Activated CD4-positive, alpha-beta T cell treated with anti-CD3 and anti-CD28 coated beads for 36 hours (primary cell): Measurements from ENCODE around the gene GSTM3. TPM values are rescaled to one million over a fixed set of nuclear protein-coding genes. Genes with fewer than 3 reads are reported as not detected.
A peak's percentile ranks its signal among the peaks of the same experiment; 100 is the strongest.
"Not testable (repeated sequence)": the region's sequence is repeated elsewhere in the genome, so short reads cannot be mapped to it uniquely, and the experiment has no call there.

Experiments
- ATAC-seq: fragments of 200-7000 bp; cut with Tn5 transposase; one replicate; pipeline ENCODE4 v1.10.0; 2021; ENCODE audit warnings: mild to moderate bottlenecking, moderate library complexity
- CTCF ChIA-PET: fragments of 350-600 bp; sonication (Branson Sonifier 250); formaldehyde crosslinking; loops from one replicate; lab custom pipeline; 2021; ENCODE audit warnings: antibody characterized with exemption; lab: Charles Lee
- POLR2A ChIA-PET: fragments of 350-600 bp; sonication (Branson Sonifier 250); formaldehyde crosslinking; loops from one replicate; lab custom pipeline; 2021; ENCODE audit warnings: antibody characterized with exemption, inconsistent platforms; lab: Charles Lee
- DNase-seq: peaks from one replicate; pipeline ENCODE4 v3.0.0-alpha.2; 2020
- H3K27ac Mint-ChIP-seq: one replicate; pipeline ENCODE4 v1.8.0; 2021; ENCODE audit warnings: mixed read lengths
- H3K27me3 Mint-ChIP-seq: one replicate; pipeline ENCODE4 v1.8.0; 2021; ENCODE audit warnings: mixed read lengths
- H3K36me3 Mint-ChIP-seq: one replicate; pipeline ENCODE4 v1.8.0; 2021; ENCODE audit warnings: low read depth, mixed read lengths
- H3K4me1 Mint-ChIP-seq: one replicate; pipeline ENCODE4 v1.8.0; 2021; ENCODE audit warnings: mixed read lengths
- H3K4me3 Mint-ChIP-seq: one replicate; pipeline ENCODE4 v1.8.0; 2021; ENCODE audit warnings: mild to moderate bottlenecking, moderate library complexity, mixed read lengths
- H3K9me3 Mint-ChIP-seq: one replicate; pipeline ENCODE4 v1.8.0; 2021; ENCODE audit warnings: low read depth, mixed read lengths
- intact Hi-C, 2 experiments: fragments of 100-400 bp; cut with DNase I in 1 of 2; cut with micrococcal nuclease in 1 of 2; formaldehyde crosslinking; loops; one replicate each; pipeline versions ENCODE4 v1.14.2 to v1.15.1; 2022 to 2024; cut with DNase I, micrococcal nuclease
- total RNA-seq, 2 experiments: library from RNA; stranded (reverse); gene quantifications; one replicate each; pipeline ENCODE4 v1.2.3, GENCODE V29; 2021

Gene GSTM3
- total RNA-seq, 2 experiments from 2014 or later, result 47.6 to 49.1 TPM

GRCh38 chr1:109711593-109712320, 29.1 kb downstream of the GSTM3 start, which contains the start of gene GSTM5:
TSS of gene GSTM5 (plus strand) at chr1:109712251. CDS start at chr1:109712313, 62 bp downstream.
- POLR2A ChIA-PET, H3K27ac Mint-ChIP-seq, CTCF ChIA-PET, H3K27me3 Mint-ChIP-seq, H3K4me3 Mint-ChIP-seq, H3K4me1 Mint-ChIP-seq, H3K9me3 Mint-ChIP-seq: not testable (repeated sequence)
- ATAC-seq (peak; percentile 66), DNase-seq (peak; percentile 11)
- intact Hi-C loops, result loop anchor here in 1 of 2 experiments (1.0 kb wide), 1 partner anchor 24 kb away; the partner anchor contains the start of gene GSTM1
- peaks cover 14% of the 10 kb centered on the region for H3K36me3 Mint-ChIP-seq

DNA sequence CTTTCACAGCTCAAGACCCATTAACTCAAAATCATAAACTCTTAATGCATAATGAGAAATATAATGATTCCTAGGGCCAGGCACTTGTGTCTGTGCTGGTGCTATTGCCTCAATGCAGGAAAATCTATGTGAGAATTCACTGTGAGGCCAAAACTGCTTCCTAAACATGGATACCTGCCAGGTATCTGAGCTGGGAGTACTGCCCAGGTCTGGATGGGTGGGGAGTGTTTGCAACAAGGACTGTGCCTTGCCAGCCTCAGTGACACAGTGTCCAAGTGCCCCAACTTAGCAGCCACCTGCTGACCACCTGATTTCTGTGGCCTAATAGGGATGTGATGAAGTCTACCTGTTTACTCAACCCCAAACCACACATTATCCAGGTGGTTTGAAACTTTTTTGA, 31.0 kb downstream of the GSTM3 start:
- intact Hi-C loops, H3K27me3 Mint-ChIP-seq, H3K9me3 Mint-ChIP-seq, H3K27ac Mint-ChIP-seq, POLR2A ChIA-PET, ATAC-seq, DNase-seq, H3K4me3 Mint-ChIP-seq, H3K4me1 Mint-ChIP-seq: not testable (repeated sequence)
- CTCF ChIA-PET, result interaction anchor here (0.6 kb wide), 1 partner anchor 117 kb away, joined by 3 read pairs; no protein-coding TSS in a partner anchor
- H3K36me3 Mint-ChIP-seq, result peaks cover 16% of the 10 kb centered on the region

DNA sequence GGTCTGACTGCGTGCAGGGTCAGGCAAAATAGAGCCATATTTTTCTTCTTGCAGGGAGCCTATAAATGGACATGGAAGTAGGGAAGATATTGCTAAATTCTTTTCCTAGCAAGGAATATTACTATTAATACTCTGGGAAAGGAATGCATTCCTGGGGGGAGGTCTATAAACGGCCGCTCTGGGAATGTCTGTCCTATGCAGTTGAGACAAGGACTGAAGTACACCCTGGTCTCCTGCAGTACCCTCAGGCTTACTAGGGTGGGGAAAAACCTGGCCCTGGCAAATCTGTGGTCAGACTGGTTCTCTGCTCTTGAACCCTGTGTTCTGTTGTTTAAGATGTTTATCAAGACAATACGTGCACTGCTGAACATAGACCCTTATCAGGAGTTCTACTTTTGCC, 31.9 kb downstream of the GSTM3 start:
- Mint-ChIP-seq H3K36me3 (peaks cover 23% of the 10 kb centered on the region), H3K9me3 (peaks cover 12% of the 10 kb centered on the region)
- DNase-seq, ATAC-seq, H3K27me3 Mint-ChIP-seq, H3K4me1 Mint-ChIP-seq, H3K4me3 Mint-ChIP-seq, H3K27ac Mint-ChIP-seq, POLR2A ChIA-PET, intact Hi-C loops: not testable (repeated sequence)
- CTCF ChIA-PET, result interaction anchor here (0.6 kb wide), 1 partner anchor 218 kb away, joined by 4 read pairs; no protein-coding TSS in a partner anchor

- no peak overlapping the region for H3K4me3 Mint-ChIP-seq
Observed at GRCh38 chr1:109705411-109705810, 35.4 kb downstream of the GSTM3 start.

DNA sequence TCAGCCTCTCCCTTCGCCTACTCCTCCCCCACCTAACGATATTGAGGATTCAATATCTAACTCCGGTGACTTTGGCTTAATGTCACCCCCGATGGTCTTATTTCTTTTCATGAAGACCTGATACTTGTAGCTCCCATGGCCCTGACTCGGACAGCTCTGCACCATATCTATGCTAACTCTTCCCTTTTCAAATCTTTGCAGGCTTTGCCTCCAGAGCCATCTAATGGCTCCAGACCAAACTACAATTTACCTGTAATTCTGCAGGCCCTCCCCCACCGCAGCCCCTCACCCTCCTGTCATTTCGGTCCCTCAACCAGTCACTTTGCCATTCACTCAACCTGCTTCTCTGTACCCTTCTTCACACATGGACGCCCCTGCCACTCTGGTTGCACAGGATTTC, 36.7 kb downstream of the GSTM3 start:
- H3K9me3 Mint-ChIP-seq, result peaks cover 16% of the 10 kb centered on the region
- intact Hi-C loops, result no loop called here
- CTCF ChIA-PET, result no interaction called here

More at GRCh38 chr1:109705411-109705810, 35.4 kb downstream of the GSTM3 start:
- Mint-ChIP-seq H3K9me3 (peaks cover 16% of the 10 kb centered on the region), H3K4me1 (no peaks in the 10 kb centered on the region), H3K27ac (no peak overlapping the region), H3K27me3 (no peaks in the 10 kb centered on the region), H3K36me3 (peaks cover 28% of the 10 kb centered on the region)
- ATAC-seq (no peak), DNase-seq (no peak)
- CTCF ChIA-PET, result interaction anchor here (0.8 to 1.0 kb wide), 2 partner anchors 62 to 65 kb away, joined by 3 read pairs; no protein-coding TSS in a partner anchor
- POLR2A ChIA-PET, result no interaction called here
- intact Hi-C loops, result no loop called here

GRCh38 chr1:109702940-109703339, 37.9 kb downstream of the GSTM3 start:
- peaks cover 20% of the 10 kb centered on the region for H3K36me3 Mint-ChIP-seq
- H3K4me3 Mint-ChIP-seq, H3K27me3 Mint-ChIP-seq, H3K9me3 Mint-ChIP-seq, POLR2A ChIA-PET, H3K27ac Mint-ChIP-seq, DNase-seq, ATAC-seq, H3K4me1 Mint-ChIP-seq, intact Hi-C loops: not testable (repeated sequence)
- CTCF ChIA-PET, result interaction anchor here (0.7 kb wide), 1 partner anchor 31 kb away, joined by 4 read pairs; no protein-coding TSS in a partner anchor

More for the DNA sequence above, 36.7 kb downstream of the GSTM3 start:
- Mint-ChIP-seq H3K4me3 (no peak overlapping the region), H3K36me3 (peaks cover 28% of the 10 kb centered on the region), H3K4me1 (no peaks in the 10 kb centered on the region), H3K27ac (no peak overlapping the region), H3K27me3 (no peaks in the 10 kb centered on the region)
- ATAC-seq (no peak), DNase-seq (no peak)
- POLR2A ChIA-PET, result no interaction called here

GRCh38 chr1:109697861-109698260, 43.0 kb downstream of the GSTM3 start:
- H3K4me3 Mint-ChIP-seq, intact Hi-C loops, CTCF ChIA-PET, H3K4me1 Mint-ChIP-seq, POLR2A ChIA-PET, ATAC-seq, H3K9me3 Mint-ChIP-seq, H3K27me3 Mint-ChIP-seq, H3K36me3 Mint-ChIP-seq, H3K27ac Mint-ChIP-seq, DNase-seq: not testable (repeated sequence)

DNA sequence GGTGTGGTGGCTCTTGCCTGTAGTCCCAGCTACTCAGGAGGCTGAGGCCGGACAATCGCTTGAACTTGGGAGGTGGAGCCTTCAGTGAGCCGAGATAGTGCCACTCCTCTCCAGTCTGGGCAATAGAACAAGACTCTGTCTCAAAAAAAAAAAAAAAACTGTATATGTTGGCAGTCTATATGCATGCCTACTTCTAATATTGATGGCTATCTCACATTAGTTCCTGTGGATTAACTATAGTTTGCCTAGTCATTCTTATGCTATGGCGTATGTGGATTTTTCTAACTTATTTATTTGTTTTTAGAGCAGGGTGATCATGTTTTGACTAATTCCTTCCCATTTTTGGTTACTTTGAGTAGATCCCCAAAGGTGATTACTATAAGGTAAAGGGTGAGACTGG, 43.8 kb downstream of the GSTM3 start:
- DNase-seq (no peak), ATAC-seq (no peak)
- Mint-ChIP-seq H3K36me3 (peaks cover 4% of the 10 kb centered on the region), H3K4me1 (no peaks in the 10 kb centered on the region), H3K4me3 (no peak overlapping the region), H3K27ac (no peak overlapping the region), H3K27me3 (no peaks in the 10 kb centered on the region), H3K9me3 (no peaks in the 10 kb centered on the region)
- ChIA-PET POLR2A (no interaction called here), CTCF (no interaction called here)
- intact Hi-C loops, result no loop called here

DNA sequence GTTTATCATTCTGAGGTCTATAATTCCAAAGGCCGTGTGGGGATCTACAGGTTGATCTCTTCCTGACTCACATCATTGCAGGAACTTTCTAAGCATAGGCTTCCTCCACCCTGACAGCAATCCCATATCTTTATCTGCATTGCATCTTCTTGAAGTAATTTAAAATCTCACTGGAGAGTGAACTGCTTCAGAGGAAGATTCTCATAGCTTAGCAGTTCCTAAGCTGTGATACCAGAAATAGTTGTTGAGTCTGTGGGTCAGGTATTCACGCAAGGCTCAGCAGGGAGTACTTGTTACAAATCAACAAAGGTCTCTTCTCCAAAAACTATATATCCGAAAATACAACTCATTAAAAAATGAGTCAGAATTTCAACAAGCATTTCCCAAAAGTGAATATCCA, 45.7 kb downstream of the GSTM3 start:
- ATAC-seq, H3K4me3 Mint-ChIP-seq, H3K9me3 Mint-ChIP-seq, H3K4me1 Mint-ChIP-seq, H3K27me3 Mint-ChIP-seq, DNase-seq, POLR2A ChIA-PET, H3K27ac Mint-ChIP-seq, intact Hi-C loops: not testable (repeated sequence)
- H3K36me3 Mint-ChIP-seq, result peaks cover 14% of the 10 kb centered on the region
- CTCF ChIA-PET, result interaction anchor here (0.6 to 1.1 kb wide), 2 partner anchors 55 to 393 kb away, joined by 4 read pairs; no protein-coding TSS in a partner anchor

GRCh38 chr1:109694400-109694799, 46.4 kb downstream of the GSTM3 start:
- H3K27me3 Mint-ChIP-seq, H3K27ac Mint-ChIP-seq, DNase-seq, ATAC-seq, H3K4me1 Mint-ChIP-seq, CTCF ChIA-PET, intact Hi-C loops, H3K9me3 Mint-ChIP-seq, H3K4me3 Mint-ChIP-seq, POLR2A ChIA-PET: not testable (repeated sequence)
- H3K36me3 Mint-ChIP-seq, result peaks cover 19% of the 10 kb centered on the region

DNA sequence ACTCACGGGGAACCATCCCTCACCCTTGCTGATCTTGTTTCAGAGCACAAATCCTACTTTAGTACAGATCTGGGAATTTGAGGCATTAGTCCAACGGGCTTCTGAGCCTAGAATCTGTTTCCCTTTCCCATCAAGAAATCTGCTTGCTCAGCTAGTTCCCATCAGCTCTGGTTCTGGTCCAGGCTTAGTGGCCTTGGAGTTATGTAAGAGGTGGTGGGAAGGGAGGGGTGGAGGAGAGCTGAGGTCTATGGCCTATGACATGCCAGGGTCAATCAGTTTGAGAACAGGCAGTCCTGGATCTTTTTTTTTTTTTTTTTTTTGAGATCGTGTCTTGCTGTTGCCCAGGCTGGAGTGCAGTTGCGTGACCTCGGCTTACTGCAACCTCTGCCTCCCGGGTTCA, 49.1 kb downstream of the GSTM3 start:
- H3K9me3 Mint-ChIP-seq, result no peaks in the 10 kb centered on the region
- peaks cover 22% of the 10 kb centered on the region for H3K36me3 Mint-ChIP-seq
- peaks cover 20% of the 10 kb centered on the region for H3K4me1 Mint-ChIP-seq
- no peak for DNase-seq
- H3K27me3 Mint-ChIP-seq, result no peaks in the 10 kb centered on the region
- intact Hi-C loops, result no loop called here
- no peak overlapping the region for H3K4me3 Mint-ChIP-seq
- POLR2A ChIA-PET, result no interaction called here
- CTCF ChIA-PET, result interaction anchor here (0.6 to 1.7 kb wide), 3 partner anchors 47 to 146 kb away, joined by 3 to 4 read pairs (median 4); no protein-coding TSS in a partner anchor
- ATAC-seq, result no peak
- H3K27ac Mint-ChIP-seq, result no peak overlapping the region
